Neural cell (in vitro differentiated cells): ENCODE data around the gene PPP1R9B. TPM values are rescaled to one million over a fixed set of nuclear protein-coding genes. Genes with fewer than 3 reads are reported as not detected.

Source experiments
- H2AFZ ChIP-seq: fragments of 200-600, 300-800 bp; sonication (generic), shearing (Covaris generic); 2 replicates; pipeline ENCODE4 v1.6.0; 2014; ENCODE audit warnings: low read depth, mild to moderate bottlenecking, antibody characterized with exemption, low read length, moderate library complexity
- H3F3A ChIP-seq: fragments of 200-600 bp; shearing (Covaris generic); 2 replicates; pipeline ENCODE4 v1.6.1; 2016; ENCODE audit warnings: mild to moderate bottlenecking, moderate library complexity, mixed read lengths, antibody characterized with exemption, low read length; ENCODE audit not compliant: insufficient read depth, poor library complexity, severe bottlenecking
- H3K27ac ChIP-seq: fragments of 200-600, 300-800 bp; sonication (generic), shearing (Covaris generic); 2 replicates; pipeline ENCODE4 v1.5.1; 2014; ENCODE audit warnings: mild to moderate bottlenecking, low read length, moderate library complexity
- H3K27me3 ChIP-seq: fragments of 300-800, 200-600 bp; sonication (generic), shearing (Covaris generic); 2 replicates; pipeline ENCODE4 v1.6.0; 2014; ENCODE audit warnings: mild to moderate bottlenecking, low read depth, low read length, moderate library complexity; ENCODE audit not compliant: insufficient read depth
- H3K36me3 ChIP-seq: fragments of 300-800, 200-600 bp; sonication (generic), shearing (Covaris generic); 2 replicates; pipeline ENCODE4 v1.5.1; 2014; ENCODE audit warnings: mild to moderate bottlenecking, antibody characterized with exemption, low read length, moderate library complexity; ENCODE audit not compliant: insufficient read depth
- H3K4me2 ChIP-seq: fragments of 300-800, 200-600 bp; sonication (generic), shearing (Covaris generic); 2 replicates; pipeline ENCODE4 v1.6.0; 2014; ENCODE audit warnings: mild to moderate bottlenecking, low read length
- H3K4me3 ChIP-seq: fragments of 300-800, 200-600 bp; sonication (generic), shearing (Covaris generic); 2 replicates; pipeline ENCODE4 v1.5.1; 2014; ENCODE audit warnings: mild to moderate bottlenecking, low read length, moderate library complexity
- H3K79me2 ChIP-seq: fragments of 200-600 bp; shearing (Covaris generic); replicated peaks from 2 replicates; pipeline ENCODE4 v1.6.0; 2014; ENCODE audit warnings: mild to moderate bottlenecking, low read length, moderate library complexity; ENCODE audit not compliant: insufficient read depth
- H3K9ac ChIP-seq: fragments of 300-800, 200-600 bp; sonication (generic), shearing (Covaris generic); 2 replicates; pipeline ENCODE4 v1.6.1; 2016; ENCODE audit warnings: mild to moderate bottlenecking, low read length, mixed read lengths
- H3K9me2 ChIP-seq: fragments of 200-600 bp; shearing (Covaris generic); 2 replicates; pipeline ENCODE4 v1.6.1; 2016; ENCODE audit warnings: mild to moderate bottlenecking, low read length, mixed read lengths; ENCODE audit not compliant: insufficient read depth
- H3K9me3 ChIP-seq: fragments of 200-600, 300-800 bp; sonication (generic), shearing (Covaris generic); 2 replicates; pipeline ENCODE4 v1.6.1; 2016; ENCODE audit warnings: mild to moderate bottlenecking, mixed run types, low read length, moderate library complexity, mixed read lengths
- H4K20me1 ChIP-seq: fragments of 200-600 bp; shearing (Covaris generic); 2 replicates; pipeline ENCODE4 v1.6.1; 2016; ENCODE audit warnings: mild to moderate bottlenecking, mixed run types; ENCODE audit not compliant: insufficient read depth
- EP300 ChIP-seq: fragments of 450-650 bp; conservative IDR thresholded peaks from 2 replicates; pipeline ENCODE4 v1.6.1; 2014; ENCODE audit warnings: antibody characterized with exemption, mild to moderate bottlenecking, moderate library complexity; ENCODE audit not compliant: poor library complexity, severe bottlenecking
- EZH2 ChIP-seq: fragments of 200-600, 300-800 bp; shearing (Covaris generic), sonication (generic); IDR thresholded peaks from 2 replicates; pipeline ENCODE4 v1.6.1; 2014; ENCODE audit warnings: antibody characterized with exemption, low read length, borderline replicate concordance, mild to moderate bottlenecking; ENCODE audit not compliant: insufficient read depth, poor library complexity, severe bottlenecking
- MXI1 ChIP-seq: fragments of 450-650 bp; conservative IDR thresholded peaks from 2 replicates; pipeline ENCODE4 v1.6.1; 2014; ENCODE audit warnings: antibody characterized with exemption, mild to moderate bottlenecking; ENCODE audit not compliant: poor library complexity, severe bottlenecking
- POLR2AphosphoS5 ChIP-seq: IDR thresholded peaks from 2 replicates; pipeline ENCODE4 v1.6.1; 2012
- RAD21 ChIP-seq: fragments of 450-650 bp; conservative IDR thresholded peaks from 2 replicates; pipeline ENCODE4 v1.6.1; 2014; ENCODE audit warnings: antibody characterized with exemption, mild to moderate bottlenecking, moderate library complexity
- SMC3 ChIP-seq: fragments of 450-650 bp; conservative IDR thresholded peaks from 2 replicates; pipeline ENCODE4 v1.6.1; 2014; ENCODE audit warnings: antibody characterized with exemption, mild to moderate bottlenecking, moderate library complexity; ENCODE audit not compliant: poor library complexity
- TAF1 ChIP-seq: IDR thresholded peaks from 2 replicates; pipeline ENCODE4 v1.6.1; 2012; ENCODE audit warnings: low read depth
- polyA plus RNA-seq: library from polyadenylated mRNA; depleted of rRNA; stranded (reverse); fragments of >200 nt; gene quantifications from 2 replicates; pipeline ENCODE4 v1.2.3, GENCODE V29; 2014
- TF ChIP-seq, protein P1 (sequence below): IDR thresholded peaks from 2 replicates; pipeline ENCODE4 v1.6.1; 2012; ENCODE audit warnings: borderline replicate concordance
- TF ChIP-seq, protein P2 (sequence below): fragments of 450-650 bp; IDR thresholded peaks from 2 replicates; pipeline ENCODE4 v1.5.1; 2014; ENCODE audit warnings: antibody characterized with exemption, mild to moderate bottlenecking, moderate library complexity; ENCODE audit not compliant: poor library complexity, severe bottlenecking

The PPP1R9B gene
- polyA plus RNA-seq, 1 donor from 2014 or later: 29.2 TPM

DNA sequence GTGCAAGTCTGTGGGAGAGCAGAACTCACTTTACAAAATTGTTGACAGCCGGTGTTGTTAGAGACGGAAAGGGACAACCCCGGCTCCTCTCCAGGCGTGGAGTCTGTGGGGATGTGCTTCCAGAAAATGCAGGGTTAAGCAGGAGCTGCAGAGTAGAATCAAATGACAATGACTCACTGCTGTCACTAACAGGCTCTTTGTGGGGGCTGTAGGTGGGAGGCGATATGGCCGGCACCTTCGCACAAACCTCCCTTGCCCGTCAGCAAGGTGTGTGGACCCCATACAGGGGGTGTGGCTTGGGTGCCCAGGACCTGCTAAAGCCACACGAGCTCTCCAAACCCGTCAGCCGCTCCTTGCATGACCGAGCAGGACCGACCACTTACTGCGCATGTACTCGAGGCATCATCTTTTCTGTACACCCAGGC is 49.5 kb downstream of the PPP1R9B start:
- Histone ChIP-seq H3K36me3 (no peaks in the 10 kb centered on the region), H3K9me2 (no peaks in the 10 kb centered on the region), H3K4me2 (no peak overlapping the region), H3K9ac (peak overlapping the region; percentile 58), H3K27me3 (no peaks in the 10 kb centered on the region), H2AFZ (no peak overlapping the region), H3K27ac (peak overlapping the region; percentile 63), H3K79me2 (peaks cover 3% of the 10 kb centered on the region), H3K4me3 (peak overlapping the region; percentile 48), H4K20me1 (no peaks in the 10 kb centered on the region), H3F3A (no peaks in the 10 kb centered on the region), H3K9me3 (no peaks in the 10 kb centered on the region)
- TF ChIP-seq POLR2AphosphoS5 (peak; percentile 35), TAF1 (no peak)
- TF ChIP-seq, protein P1, sequence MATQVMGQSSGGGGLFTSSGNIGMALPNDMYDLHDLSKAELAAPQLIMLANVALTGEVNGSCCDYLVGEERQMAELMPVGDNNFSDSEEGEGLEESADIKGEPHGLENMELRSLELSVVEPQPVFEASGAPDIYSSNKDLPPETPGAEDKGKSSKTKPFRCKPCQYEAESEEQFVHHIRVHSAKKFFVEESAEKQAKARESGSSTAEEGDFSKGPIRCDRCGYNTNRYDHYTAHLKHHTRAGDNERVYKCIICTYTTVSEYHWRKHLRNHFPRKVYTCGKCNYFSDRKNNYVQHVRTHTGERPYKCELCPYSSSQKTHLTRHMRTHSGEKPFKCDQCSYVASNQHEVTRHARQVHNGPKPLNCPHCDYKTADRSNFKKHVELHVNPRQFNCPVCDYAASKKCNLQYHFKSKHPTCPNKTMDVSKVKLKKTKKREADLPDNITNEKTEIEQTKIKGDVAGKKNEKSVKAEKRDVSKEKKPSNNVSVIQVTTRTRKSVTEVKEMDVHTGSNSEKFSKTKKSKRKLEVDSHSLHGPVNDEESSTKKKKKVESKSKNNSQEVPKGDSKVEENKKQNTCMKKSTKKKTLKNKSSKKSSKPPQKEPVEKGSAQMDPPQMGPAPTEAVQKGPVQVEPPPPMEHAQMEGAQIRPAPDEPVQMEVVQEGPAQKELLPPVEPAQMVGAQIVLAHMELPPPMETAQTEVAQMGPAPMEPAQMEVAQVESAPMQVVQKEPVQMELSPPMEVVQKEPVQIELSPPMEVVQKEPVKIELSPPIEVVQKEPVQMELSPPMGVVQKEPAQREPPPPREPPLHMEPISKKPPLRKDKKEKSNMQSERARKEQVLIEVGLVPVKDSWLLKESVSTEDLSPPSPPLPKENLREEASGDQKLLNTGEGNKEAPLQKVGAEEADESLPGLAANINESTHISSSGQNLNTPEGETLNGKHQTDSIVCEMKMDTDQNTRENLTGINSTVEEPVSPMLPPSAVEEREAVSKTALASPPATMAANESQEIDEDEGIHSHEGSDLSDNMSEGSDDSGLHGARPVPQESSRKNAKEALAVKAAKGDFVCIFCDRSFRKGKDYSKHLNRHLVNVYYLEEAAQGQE: no peak

DNA sequence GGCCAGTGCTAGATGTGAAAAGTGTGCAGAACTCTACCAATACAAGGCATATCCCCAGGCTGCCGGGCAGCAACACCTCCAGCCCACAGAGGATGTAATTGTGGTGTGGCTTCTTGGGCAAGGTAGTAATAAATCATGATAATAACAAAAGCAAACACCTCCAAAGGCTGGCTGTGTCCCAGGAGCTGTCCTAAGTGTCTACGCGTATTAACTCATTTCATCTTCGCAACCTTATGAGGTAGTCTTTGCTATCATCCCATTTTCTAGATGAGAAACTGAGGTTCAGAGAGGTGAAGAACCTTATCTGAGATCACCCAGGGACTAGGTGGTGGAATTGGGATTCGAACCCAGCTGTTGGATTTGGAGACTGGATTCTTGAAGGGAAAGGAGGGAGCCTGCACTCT is 50.0 kb downstream of the PPP1R9B start:
- H4K20me1 ChIP-seq: no peaks in the 10 kb centered on the region
- peak overlapping the region; percentile 58 for H3K9ac ChIP-seq
- no peak overlapping the region for H3K4me2 ChIP-seq

More for the DNA sequence above, 50.0 kb downstream of the PPP1R9B start:
- Histone ChIP-seq H3K36me3 (no peaks in the 10 kb centered on the region), H3K9me3 (no peaks in the 10 kb centered on the region), H3K4me3 (peak overlapping the region; percentile 48), H3K27ac (peak overlapping the region; percentile 63), H3K9me2 (no peaks in the 10 kb centered on the region), H2AFZ (no peak overlapping the region), H3K27me3 (no peaks in the 10 kb centered on the region), H3K79me2 (peaks cover 8% of the 10 kb centered on the region), H3F3A (no peaks in the 10 kb centered on the region)
- TF ChIP-seq EP300 (no peak), RAD21 (no peak), SMC3 (no peak), TAF1 (no peak), EZH2 (no peak), MXI1 (no peak), POLR2AphosphoS5 (no peak)
- TF ChIP-seq, protein P2, sequence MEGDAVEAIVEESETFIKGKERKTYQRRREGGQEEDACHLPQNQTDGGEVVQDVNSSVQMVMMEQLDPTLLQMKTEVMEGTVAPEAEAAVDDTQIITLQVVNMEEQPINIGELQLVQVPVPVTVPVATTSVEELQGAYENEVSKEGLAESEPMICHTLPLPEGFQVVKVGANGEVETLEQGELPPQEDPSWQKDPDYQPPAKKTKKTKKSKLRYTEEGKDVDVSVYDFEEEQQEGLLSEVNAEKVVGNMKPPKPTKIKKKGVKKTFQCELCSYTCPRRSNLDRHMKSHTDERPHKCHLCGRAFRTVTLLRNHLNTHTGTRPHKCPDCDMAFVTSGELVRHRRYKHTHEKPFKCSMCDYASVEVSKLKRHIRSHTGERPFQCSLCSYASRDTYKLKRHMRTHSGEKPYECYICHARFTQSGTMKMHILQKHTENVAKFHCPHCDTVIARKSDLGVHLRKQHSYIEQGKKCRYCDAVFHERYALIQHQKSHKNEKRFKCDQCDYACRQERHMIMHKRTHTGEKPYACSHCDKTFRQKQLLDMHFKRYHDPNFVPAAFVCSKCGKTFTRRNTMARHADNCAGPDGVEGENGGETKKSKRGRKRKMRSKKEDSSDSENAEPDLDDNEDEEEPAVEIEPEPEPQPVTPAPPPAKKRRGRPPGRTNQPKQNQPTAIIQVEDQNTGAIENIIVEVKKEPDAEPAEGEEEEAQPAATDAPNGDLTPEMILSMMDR: no peak
- TF ChIP-seq, protein P1: no peak
